A673 (cell line): ENCODE measurements around the gene TMEM171.

Experiments used
- EZH2 ChIP-seq: fragments of 200-600 bp; sonication (generic); IDR thresholded peaks from 2 replicates; pipeline ENCODE4 v1.6.1; 2017; ENCODE audit warnings: borderline replicate concordance, low read depth, mild to moderate bottlenecking, mixed read lengths, antibody characterized with exemption, low read length; ENCODE audit not compliant: poor library complexity, severe bottlenecking
- TF ChIP-seq, protein P1 (sequence below): fragments of 300-800, 200-600 bp; sonication (generic); conservative IDR thresholded peaks from 2 replicates; pipeline ENCODE4 v1.5.1; 2017; ENCODE audit warnings: low read depth, mild to moderate bottlenecking, antibody characterized with exemption, low read length, moderate library complexity, mixed read lengths

DNA sequence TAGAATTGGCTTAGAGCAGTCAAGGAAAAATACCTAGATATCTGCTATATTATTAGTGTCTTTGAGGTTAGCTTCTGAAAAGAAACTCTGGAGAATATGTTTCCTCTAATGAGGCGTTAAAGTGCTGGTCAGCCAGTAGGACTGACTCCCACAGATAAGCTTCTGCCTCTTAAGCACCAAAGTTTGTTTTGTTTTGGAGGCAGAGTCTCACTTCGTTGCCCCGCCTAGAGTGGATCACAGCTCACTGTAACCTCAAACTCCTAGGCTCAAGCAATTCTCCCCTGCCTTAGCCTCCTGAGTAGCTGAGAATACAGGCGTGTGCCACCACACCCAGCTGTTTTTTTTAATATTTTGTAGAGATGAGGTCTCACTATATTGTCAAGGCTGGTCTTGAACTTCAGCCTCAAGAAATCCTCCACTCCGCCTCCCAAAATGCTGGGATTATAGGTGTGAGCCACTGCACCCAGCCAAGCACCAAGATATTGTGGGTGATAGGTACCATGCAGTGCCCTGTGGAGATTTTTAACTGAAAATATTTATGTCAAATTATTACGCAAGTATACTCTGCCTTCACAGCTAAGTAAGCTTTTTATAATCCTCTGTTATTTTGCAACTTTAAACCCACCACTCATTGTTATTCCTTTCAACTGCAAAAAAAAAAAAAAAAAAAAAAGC, 24.7 kb upstream of the TMEM171 start:
- TF ChIP-seq, protein P1, sequence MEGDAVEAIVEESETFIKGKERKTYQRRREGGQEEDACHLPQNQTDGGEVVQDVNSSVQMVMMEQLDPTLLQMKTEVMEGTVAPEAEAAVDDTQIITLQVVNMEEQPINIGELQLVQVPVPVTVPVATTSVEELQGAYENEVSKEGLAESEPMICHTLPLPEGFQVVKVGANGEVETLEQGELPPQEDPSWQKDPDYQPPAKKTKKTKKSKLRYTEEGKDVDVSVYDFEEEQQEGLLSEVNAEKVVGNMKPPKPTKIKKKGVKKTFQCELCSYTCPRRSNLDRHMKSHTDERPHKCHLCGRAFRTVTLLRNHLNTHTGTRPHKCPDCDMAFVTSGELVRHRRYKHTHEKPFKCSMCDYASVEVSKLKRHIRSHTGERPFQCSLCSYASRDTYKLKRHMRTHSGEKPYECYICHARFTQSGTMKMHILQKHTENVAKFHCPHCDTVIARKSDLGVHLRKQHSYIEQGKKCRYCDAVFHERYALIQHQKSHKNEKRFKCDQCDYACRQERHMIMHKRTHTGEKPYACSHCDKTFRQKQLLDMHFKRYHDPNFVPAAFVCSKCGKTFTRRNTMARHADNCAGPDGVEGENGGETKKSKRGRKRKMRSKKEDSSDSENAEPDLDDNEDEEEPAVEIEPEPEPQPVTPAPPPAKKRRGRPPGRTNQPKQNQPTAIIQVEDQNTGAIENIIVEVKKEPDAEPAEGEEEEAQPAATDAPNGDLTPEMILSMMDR = no peak
- no peak for TF ChIP-seq EZH2
